Heart left ventricle (tissue), 16 donors: ENCODE measurements around the gene CCDC7. TPM values are rescaled to one million over a fixed set of nuclear protein-coding genes. Genes with fewer than 3 reads are reported as not detected.

Experiments used
- ATAC-seq, 4 donors: fragments of 200-7000 bp; cut with Tn5 transposase; one replicate each; pipeline ENCODE4 v1.9.1; 2020 to 2022; ENCODE audit warnings: moderate library complexity in 4 of 4, mild to moderate bottlenecking in 3 of 4, moderate number of reproducible peaks in 1 of 4
- DNase-seq, 5 donors: peaks; one replicate each; pipeline ENCODE4 v3.0.0-alpha.2; 2020
- H3K27ac ChIP-seq, 12 donors: fragments of 200-600 bp; sonication (generic) in 4 of 12; one replicate each; pipeline versions ENCODE4 v1.5.0 to v1.8.0; 2016 to 2022; ENCODE audit warnings: mild to moderate bottlenecking in 2 of 12
- H3K27me3 ChIP-seq, 9 donors: fragments of 200-600 bp; sonication (generic) in 2 of 9; one replicate each; pipeline versions ENCODE4 v1.5.1 to v1.8.0; 2016 to 2022; ENCODE audit warnings: mild to moderate bottlenecking in 3 of 9
- H3K36me3 ChIP-seq, 9 donors: fragments of 200-600 bp; sonication (generic) in 2 of 9; one replicate each; pipeline versions ENCODE4 v1.5.0 to v1.8.0; 2018 to 2022; ENCODE audit warnings: mild to moderate bottlenecking in 2 of 9
- H3K4me1 ChIP-seq, 12 donors: fragments of 200-600 bp; sonication (generic) in 4 of 12; one replicate each; pipeline versions ENCODE4 v1.5.0 to v1.8.0; 2016 to 2022; ENCODE audit warnings: mild to moderate bottlenecking in 3 of 12
- H3K4me3 ChIP-seq, 12 donors: fragments of 200-600 bp; sonication (generic) in 4 of 12; one replicate each; pipeline versions ENCODE4 v1.5.0 to v1.8.0; 2017 to 2022; ENCODE audit warnings: mild to moderate bottlenecking in 9 of 12, moderate library complexity in 4 of 12
- H3K9me3 ChIP-seq, 12 donors: fragments of 200-600 bp; sonication (generic) in 4 of 12; one replicate each; pipeline versions ENCODE4 v1.5.0 to v1.8.0; 2016 to 2022; ENCODE audit warnings: mild to moderate bottlenecking in 1 of 12
- POLR2A ChIP-seq, 2 donors: fragments of 450-650 bp; IDR thresholded peaks; one replicate each; pipeline ENCODE4 v1.6.1; 2017; ENCODE audit warnings: antibody characterized with exemption in 2 of 2, mild to moderate bottlenecking in 2 of 2, moderate library complexity in 2 of 2
- WGBS, 4 donors: extraction: QIAGEN DNeasy Blood & Tissue Kit in 2 of 4; methylation state at CpG; one replicate each; pipeline versions ENCODE4 v1.1.5 to v1.1.7; 2013 to 2018; 5-methylcytosine and 5-hydroxymethylcytosine counted together
- intact Hi-C, 10 donors: fragments of 100-400 bp; cut with DNase I; formaldehyde crosslinking; loops; one replicate each; pipeline versions ENCODE4 v1.11.1 to v1.14.2; 2022
- polyA plus RNA-seq, 2 donors: library from polyadenylated mRNA; stranded (reverse); fragments of 200-250 nt; gene quantifications; one replicate each; pipeline ENCODE4 v1.2.3, GENCODE V29; 2013
- total RNA-seq, 9 donors: library from RNA; depleted of rRNA in 2 of 9; stranded (reverse); fragments of >200 nt in 2 of 9; fragmentation: NEBNext Ultra II Directional in 3 of 9; extraction: Animal tissue kit (Norgen Biotek cat#: 25700) in 3 of 9; gene quantifications; one replicate each; pipeline versions ENCODE4 v1.1.0 to v1.2.4, GENCODE V29; 2016 to 2023
- TF ChIP-seq, protein P1 (sequence below), 12 donors: fragments of 200-600 bp; sonication (generic) in 4 of 12; IDR thresholded peaks; one replicate each; pipeline versions ENCODE4 v1.5.0 to v1.8.0; 2018 to 2022; ENCODE audit warnings: antibody characterized with exemption in 12 of 12, mild to moderate bottlenecking in 5 of 12
- donor health status: ischemic (EF 13 %, LVEDD 7.1; RV severe dilation, severe dysfunction).
- donor health status: healthy with polysubstance abuse.
- donor health status: DM: no; HTN: yes; CAD: no.
- donor health status: DM: no; HTN: no; CAD: no.
- donor health status: ischemic (EF 25% LVEDD 6.9; RV normal size, moderate dysfunction).
- donor health status: ischemic (EF 25% LVEDD 5.7; RV mildly dilated, moderate dysfunction).
- donor health status: healthy.
- donor health status: DM: yes; HTN: yes; CAD: no.
- donor health status: ischemic (EF 35%, LVEDD 5.7; RV mildly dilated, moderate dysfunction).
- donor health status: nonischemic (EF 11% LVEDD 7.7; RV severe dilation, severe dysfunction).
- donor health status: DM: yes; HTN: yes; CAD: no.
- donor health status: PGD.
- donor health status: ischemic (EF 29% LVEDD 5.4; RV normal size, mild dysfunction).
- donor health status: nonischemic (EF 23%, LVEDD 6.1; RV moderate dilation, normal function).

The CCDC7 gene
- total and polyA plus RNA-seq, 11 donors, result 1.5 to 41.3 (median 22.4) TPM

DNA sequence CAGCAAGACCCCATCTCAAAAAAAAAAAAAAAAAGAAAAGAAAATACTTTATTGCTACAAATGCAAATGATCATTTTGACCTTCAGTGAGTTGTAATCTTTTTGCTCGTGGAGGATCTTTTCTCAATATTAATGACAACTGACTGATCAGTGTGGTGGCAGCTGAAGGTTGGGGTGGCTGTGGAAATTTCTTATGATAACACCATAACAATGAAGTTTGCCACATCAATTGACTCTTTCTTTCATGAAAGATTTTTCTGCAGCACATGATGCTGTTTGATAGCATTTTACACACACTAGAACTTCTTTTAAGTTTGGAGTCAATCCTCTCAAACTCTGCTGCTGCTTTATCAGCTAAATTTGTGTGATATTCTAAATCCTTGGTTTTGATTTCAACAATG, 12.4 kb upstream of the CCDC7 start:
- ATAC-seq, result no peak
- Histone ChIP-seq H3K4me1 (no peaks in the 10 kb centered on the region), H3K27ac (no peak overlapping the region), H3K27me3 (no peaks in the 10 kb centered on the region), H3K9me3 (peaks cover 0 to 12% (median 0%) of the 10 kb centered on the region in 12 donors), H3K4me3 (no peak overlapping the region), H3K36me3 (no peaks in the 10 kb centered on the region)
- 53 to 86% (median 76%) methylated on average over 1 of the region's 1 CpG for WGBS, 4 donors
- TF ChIP-seq, protein P1, sequence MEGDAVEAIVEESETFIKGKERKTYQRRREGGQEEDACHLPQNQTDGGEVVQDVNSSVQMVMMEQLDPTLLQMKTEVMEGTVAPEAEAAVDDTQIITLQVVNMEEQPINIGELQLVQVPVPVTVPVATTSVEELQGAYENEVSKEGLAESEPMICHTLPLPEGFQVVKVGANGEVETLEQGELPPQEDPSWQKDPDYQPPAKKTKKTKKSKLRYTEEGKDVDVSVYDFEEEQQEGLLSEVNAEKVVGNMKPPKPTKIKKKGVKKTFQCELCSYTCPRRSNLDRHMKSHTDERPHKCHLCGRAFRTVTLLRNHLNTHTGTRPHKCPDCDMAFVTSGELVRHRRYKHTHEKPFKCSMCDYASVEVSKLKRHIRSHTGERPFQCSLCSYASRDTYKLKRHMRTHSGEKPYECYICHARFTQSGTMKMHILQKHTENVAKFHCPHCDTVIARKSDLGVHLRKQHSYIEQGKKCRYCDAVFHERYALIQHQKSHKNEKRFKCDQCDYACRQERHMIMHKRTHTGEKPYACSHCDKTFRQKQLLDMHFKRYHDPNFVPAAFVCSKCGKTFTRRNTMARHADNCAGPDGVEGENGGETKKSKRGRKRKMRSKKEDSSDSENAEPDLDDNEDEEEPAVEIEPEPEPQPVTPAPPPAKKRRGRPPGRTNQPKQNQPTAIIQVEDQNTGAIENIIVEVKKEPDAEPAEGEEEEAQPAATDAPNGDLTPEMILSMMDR (IDR thresholded peaks at IDR 0.05), result no peak
- TF ChIP-seq POLR2A (IDR thresholded peaks at IDR 0.05), result no peak
- intact Hi-C loops, result no loop called here
- no peak for DNase-seq

DNA sequence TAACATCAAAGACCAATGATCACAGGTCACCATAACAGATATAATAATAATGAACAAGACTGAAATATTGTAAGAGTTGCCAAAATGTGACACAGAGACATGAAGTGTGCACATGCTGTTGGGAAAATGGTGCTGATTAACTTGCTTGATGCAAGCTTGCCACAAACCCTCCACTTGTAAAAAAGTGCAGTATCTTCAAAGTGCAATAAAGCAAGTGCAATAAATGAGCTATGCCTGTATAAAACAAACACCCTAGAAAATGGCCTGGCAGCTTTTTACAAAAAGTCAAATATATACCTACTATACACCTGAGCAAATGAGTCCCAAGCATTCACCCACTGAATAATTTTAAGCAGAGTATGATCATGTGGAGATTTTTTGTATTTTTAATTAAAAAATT, 9.7 kb upstream of the CCDC7 start:
- intact Hi-C loops, result no loop called here
- no peak for DNase-seq
- TF ChIP-seq, protein P1 (IDR thresholded peaks at IDR 0.05), result no peak
- TF ChIP-seq POLR2A (IDR thresholded peaks at IDR 0.05), result no peak

DNA sequence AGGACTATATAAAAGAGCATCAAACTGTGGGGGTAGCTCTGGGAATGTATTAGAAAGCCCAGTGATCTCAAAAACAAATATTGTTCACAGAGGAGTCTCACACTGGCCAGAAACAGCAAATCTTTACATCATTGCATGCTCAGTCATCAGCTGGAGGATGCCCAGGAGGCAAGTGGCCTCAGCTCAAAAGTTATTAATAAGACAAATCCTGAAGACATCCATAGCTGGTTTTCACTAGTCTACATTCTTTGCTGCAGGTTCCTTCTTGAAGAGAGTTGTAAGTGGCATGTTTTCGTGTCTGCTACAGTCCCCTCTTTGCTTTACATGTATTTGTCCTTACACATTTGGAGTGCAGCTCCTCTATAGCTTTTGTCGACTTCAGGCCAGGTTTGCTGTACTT, 8.6 kb upstream of the CCDC7 start:
- H3K36me3 ChIP-seq, result no peaks in the 10 kb centered on the region
- H3K27ac ChIP-seq, result no peak overlapping the region
- TF ChIP-seq POLR2A (IDR thresholded peaks at IDR 0.05), result no peak
- TF ChIP-seq, protein P1 (IDR thresholded peaks at IDR 0.05), result no peak
- no peak for ATAC-seq
- no peak for DNase-seq
- 67 to 90% (median 85%) methylated on average over 2 of the region's 2 CpGs for WGBS, 4 donors
- H3K9me3 ChIP-seq, result peaks cover 0 to 10% (median 0%) of the 10 kb centered on the region in 12 donors
- no peak overlapping the region for H3K4me3 ChIP-seq
- intact Hi-C loops, result no loop called here
- no peaks in the 10 kb centered on the region for H3K4me1 ChIP-seq
- H3K27me3 ChIP-seq, result no peaks in the 10 kb centered on the region

More for the DNA sequence above, 9.7 kb upstream of the CCDC7 start:
- H3K4me1 ChIP-seq, result no peaks in the 10 kb centered on the region
- ATAC-seq, result no peak
- H3K4me3 ChIP-seq, result no peak overlapping the region
- peaks cover 0 to 12% (median 0%) of the 10 kb centered on the region in 12 donors for H3K9me3 ChIP-seq
- H3K27me3 ChIP-seq, result no peaks in the 10 kb centered on the region
- H3K27ac ChIP-seq, result no peak overlapping the region
- no peaks in the 10 kb centered on the region for H3K36me3 ChIP-seq

DNA sequence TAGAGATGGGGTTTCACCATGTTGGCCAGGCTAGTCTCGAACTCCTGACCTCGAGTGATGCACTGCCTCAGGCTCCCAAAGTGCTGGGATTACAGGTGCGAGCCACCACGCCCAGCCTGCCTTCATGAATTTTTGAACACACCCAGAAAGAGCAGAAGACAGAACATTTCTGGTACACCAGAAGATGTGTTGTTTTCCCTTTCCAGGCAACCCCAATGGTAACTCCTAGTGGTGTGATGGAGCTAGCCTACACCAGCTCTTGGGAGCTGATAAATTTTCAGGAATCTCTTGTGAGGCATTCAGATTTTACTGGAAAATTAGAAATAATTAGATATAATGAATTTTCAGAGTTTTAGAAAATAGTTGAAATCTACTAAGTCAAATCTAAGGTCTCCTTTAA, 904 bp upstream of the CCDC7 start:
- ATAC-seq (no peak), DNase-seq (no peak)
- intact Hi-C loops, result loop anchor here in 6 of 10 donors (5.0 to 10.0 kb wide), 3 partner anchors 68 to 540 kb away; no protein-coding TSS in a partner anchor
- H3K27me3 ChIP-seq, result no peaks in the 10 kb centered on the region
- peak overlapping the region in 10 of 12 donors; percentile 90 to 99 (median 96) for H3K27ac ChIP-seq
- peaks cover 0 to 7% (median 0%) of the 10 kb centered on the region in 12 donors for H3K9me3 ChIP-seq
- 96 to 100% (median 98%) methylated on average over 4 of the region's 4 CpGs for WGBS, 4 donors
- H3K36me3 ChIP-seq, result no peaks in the 10 kb centered on the region
- H3K4me1 ChIP-seq, result peaks cover 0 to 17% (median 2%) of the 10 kb centered on the region in 12 donors
- TF ChIP-seq, protein P1 (IDR thresholded peaks at IDR 0.05), result no peak
- TF ChIP-seq POLR2A (IDR thresholded peaks at IDR 0.05), result no peak
- H3K4me3 ChIP-seq, result peak overlapping the region; percentile 43 to 91 (median 70)
